HG03432 (cell line): ENCODE data around the gene UQCRFS1.
A peak's percentile ranks its signal among the peaks of the same experiment; 100 is the strongest.
"Not testable (repeated sequence)": the region's sequence is repeated elsewhere in the genome, so short reads cannot be mapped to it uniquely, and the experiment has no call there.

Experiments
- ATAC-seq: cut with Tn5 transposase; IDR thresholded peaks from one replicate; pipeline ENCODE4 v1.9.1; 2021; ENCODE audit warnings: mild to moderate bottlenecking, moderate library complexity; ENCODE audit not compliant: unreplicated experiment

Gene UQCRFS1

GRCh38 chr19:29212648-29213573 is at the start of gene UQCRFS1:
UQCRFS1 (minus strand) TSS chr19:29213151; CDS start chr19:29213118, 33 bp downstream.
- peak; percentile 98 for ATAC-seq

DNA sequence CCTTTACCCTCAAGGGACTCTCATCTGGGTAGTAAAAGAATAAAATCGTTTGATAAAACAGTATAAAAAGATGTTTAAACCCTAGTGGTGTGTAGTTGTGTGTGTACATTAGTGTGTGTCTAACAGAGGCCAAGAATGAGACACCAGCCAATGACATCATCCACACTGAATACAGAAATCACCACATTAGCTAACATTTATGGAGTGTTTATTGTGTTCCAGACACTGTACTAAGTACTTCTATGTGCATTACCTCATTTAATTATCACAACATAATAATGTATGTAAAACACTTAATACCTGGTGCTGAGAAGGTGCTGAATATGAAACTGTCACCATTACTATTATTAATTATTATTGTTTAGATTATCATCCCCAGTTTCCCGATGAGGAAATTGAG is 49.1 kb upstream of the UQCRFS1 start:
- ATAC-seq, result no peak

DNA sequence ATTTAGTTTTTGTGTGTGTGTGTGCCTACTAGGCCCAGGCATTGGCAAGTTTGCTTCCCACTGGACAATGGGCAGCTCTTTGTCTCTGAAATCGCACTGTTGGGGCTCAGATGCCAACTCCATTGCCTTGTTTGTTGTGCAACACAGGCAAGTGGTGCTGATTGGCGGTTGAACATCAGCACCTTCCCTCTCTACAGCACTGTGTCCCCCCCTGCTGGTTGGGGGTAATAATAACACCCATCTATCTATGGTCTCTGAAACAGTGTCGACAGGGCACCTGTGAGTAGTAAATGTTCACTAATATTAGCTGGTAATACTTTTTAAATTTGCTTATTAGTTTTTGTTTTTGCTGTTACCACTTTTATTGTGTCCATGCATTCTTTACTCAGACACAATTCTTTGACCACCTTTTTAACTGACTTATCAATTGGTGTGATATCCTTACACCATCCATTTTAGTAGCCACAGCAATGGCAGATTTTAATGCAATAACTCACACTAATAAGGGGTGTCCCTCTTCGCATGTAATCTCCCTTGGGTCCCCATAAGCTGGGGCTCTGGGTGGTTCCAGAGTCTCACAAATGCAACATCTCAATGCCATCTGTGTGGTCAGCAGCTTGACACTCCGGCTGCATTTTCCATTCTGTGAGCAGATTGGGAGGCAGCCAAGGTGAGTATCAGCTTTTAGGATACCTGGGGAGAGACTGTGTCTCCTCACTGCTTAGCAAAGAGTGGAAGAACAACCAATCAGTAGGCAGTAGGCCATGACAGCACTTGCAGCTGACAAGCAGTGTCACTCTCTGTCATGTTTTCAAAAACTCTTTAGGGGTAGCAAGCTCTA is 47.7 kb upstream of the UQCRFS1 start:
- ATAC-seq, result peak; percentile 51

GRCh38 chr19:29259867-29260281 is 46.9 kb upstream of the UQCRFS1 start:
- no peak for ATAC-seq

GRCh38 chr19:29259153-29259552 is 46.2 kb upstream of the UQCRFS1 start:
- no peak for ATAC-seq

GRCh38 chr19:29256516-29256915 is 43.6 kb upstream of the UQCRFS1 start:
- ATAC-seq, result no peak

- no peak for ATAC-seq
These were observed 43.0 kb upstream of the UQCRFS1 start for GRCh38 chr19:29255912-29256311.

GRCh38 chr19:29255006-29255405 is 42.1 kb upstream of the UQCRFS1 start:
- ATAC-seq, result no peak

DNA sequence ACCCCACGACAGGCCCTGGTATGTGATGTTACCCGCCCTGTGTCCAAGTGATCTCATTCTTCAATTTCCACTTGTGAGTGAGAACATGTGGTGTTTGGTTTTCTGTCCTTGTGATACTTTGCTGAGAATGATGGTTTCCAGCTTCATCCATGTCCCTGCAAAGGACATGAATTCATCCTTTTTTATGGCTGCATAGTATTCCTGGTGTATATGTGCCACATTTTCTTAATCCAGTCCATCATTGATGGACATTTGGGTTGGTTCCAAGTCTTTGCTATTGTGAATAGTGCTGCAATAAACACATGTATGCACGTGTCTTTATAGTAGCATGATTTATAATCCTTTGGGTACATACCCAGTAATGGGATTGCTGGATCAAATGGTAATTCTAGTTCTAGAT is 36.8 kb upstream of the UQCRFS1 start:
- ATAC-seq, result not testable (repeated sequence)

DNA sequence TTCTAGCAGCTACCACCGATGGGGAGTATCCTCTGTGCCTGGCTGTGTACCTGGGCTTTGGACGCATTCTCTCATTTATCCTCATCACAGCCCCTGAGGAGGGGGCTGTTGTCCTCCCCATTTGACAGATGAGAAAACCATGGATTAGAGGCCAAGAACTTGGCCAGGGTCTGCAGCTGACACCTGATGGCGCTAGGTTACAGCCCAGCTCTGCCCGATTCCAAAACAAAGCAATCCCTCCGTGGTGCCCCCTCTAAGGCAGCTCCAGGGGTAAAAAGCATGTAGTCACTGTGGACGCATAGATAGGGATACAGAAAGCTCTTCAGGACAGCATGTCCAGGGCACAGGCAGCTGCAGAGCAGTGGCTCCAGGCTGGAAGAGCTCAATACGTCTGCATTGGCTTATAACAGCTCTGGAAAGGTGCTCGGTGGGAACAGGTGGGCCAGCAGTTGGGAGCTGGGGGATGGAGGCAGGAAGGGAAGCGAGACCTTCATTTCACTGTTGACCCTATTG is 35.4 kb upstream of the UQCRFS1 start:
- no peak for ATAC-seq

GRCh38 chr19:29247872-29248271 is 34.9 kb upstream of the UQCRFS1 start:
- no peak for ATAC-seq

GRCh38 chr19:29247471-29247870 is 34.5 kb upstream of the UQCRFS1 start:
- ATAC-seq, result no peak

GRCh38 chr19:29247051-29247450 is 34.1 kb upstream of the UQCRFS1 start:
- ATAC-seq, result no peak

DNA sequence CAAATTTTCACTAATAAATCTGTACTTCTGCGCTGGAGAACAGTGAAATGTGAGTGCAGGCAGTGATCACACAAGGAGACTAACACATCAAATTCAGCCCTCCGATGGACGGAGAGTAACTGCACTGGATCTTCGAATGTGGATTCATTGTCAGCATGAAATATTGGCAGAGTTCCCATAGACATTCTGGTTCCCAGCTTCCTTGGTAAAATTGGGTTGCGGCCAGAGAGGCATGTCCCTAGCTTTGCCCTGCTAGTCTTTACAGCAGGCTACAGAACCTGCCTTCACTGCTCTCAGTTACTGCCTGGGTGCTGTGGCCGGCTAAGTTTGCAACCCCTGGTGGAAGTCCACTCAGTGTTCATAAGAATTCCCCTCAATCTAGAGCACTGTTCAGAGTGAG is 32.3 kb upstream of the UQCRFS1 start:
- ATAC-seq, result no peak

DNA sequence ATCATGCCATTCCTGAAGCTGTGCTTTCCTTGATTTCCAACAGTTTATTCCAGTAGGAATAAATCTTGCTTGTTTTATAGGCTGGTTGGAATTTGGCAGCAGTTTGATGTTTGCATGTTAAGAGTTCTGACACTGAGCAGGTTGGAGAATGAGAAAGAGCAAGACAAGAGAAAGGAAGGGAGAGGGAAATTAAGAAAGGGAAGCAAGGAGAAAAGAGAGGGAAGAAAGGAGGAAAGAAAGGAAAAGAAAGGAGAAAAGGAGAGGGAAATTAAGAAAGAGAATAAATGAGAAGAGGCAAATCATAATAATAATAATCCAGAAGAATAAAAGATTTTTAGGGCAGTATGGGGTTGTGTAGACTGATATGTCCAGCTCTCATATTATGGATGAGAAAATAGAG is 28.4 kb upstream of the UQCRFS1 start:
- ATAC-seq, result no peak

GRCh38 chr19:29239213-29239776 is 26.3 kb upstream of the UQCRFS1 start:
- ATAC-seq, result no peak

- ATAC-seq, result no peak
These were observed 20.6 kb upstream of the UQCRFS1 start for GRCh38 chr19:29233591-29233990.

DNA sequence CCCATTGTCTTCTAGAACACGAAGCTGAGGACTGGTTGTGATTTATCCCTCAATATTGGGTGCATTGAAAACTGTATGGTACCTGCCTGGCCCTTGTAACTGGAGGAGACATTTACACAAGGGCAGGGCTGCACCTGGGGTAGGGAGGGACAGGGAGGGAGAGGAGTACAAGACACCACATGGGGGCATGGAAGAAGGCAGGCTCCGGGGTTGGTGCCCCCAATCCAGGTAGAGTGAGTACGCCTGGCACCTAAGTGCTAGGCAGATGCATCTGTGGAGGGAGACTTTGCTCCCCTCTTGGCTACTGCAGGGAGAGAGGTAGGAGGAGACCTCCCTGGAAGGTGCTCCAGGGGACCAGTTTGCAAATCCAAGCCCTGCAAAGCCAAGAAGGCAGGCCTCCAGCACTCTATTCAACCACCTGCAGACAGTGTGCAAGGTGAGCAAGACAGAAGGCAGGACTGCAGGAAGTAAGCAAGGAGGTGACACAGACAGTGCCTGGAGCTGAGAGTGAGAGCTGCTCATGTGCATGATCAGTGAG is 19.4 kb upstream of the UQCRFS1 start:
- ATAC-seq, result no peak

- not testable (repeated sequence) for ATAC-seq
These were observed 18.4 kb upstream of the UQCRFS1 start for GRCh38 chr19:29231306-29231705.

- ATAC-seq, result no peak
These were observed 4.7 kb upstream of the UQCRFS1 start for GRCh38 chr19:29217616-29218015.

- no peak for ATAC-seq
These were observed 3.1 kb upstream of the UQCRFS1 start for GRCh38 chr19:29216021-29216420.
